A673 (cell line): ENCODE results near the gene RGS7. TPM values are rescaled to one million over a fixed set of nuclear protein-coding genes. Genes with fewer than 3 reads are reported as not detected.
"Not testable (repeated sequence)": the region's sequence is repeated elsewhere in the genome, so short reads cannot be mapped to it uniquely, and the experiment has no call there.

Experiments used
- BruUV-seq: library from RNA; stranded (reverse); fragments of 400-500 nt; replicated peaks from 2 replicates; lab custom pipeline; 2021; lab: Mats Ljungman, UMichigan
- CTCF ChIA-PET: fragments of 300-600 bp; sonication (Branson Sonifier 250); formaldehyde crosslinking; loops from one replicate; lab custom pipeline; 2022; ENCODE audit warnings: antibody characterized with exemption; lab: Charles Lee
- POLR2A ChIA-PET: fragments of 300-600 bp; sonication (Branson Sonifier 250); formaldehyde crosslinking; loops from one replicate; lab custom pipeline; 2022; ENCODE audit warnings: antibody characterized with exemption; ENCODE audit not compliant: low non-redundant PET; lab: Charles Lee
- DNase-seq: peaks from one replicate; pipeline ENCODE4 v3.0.0-alpha.2; 2015; ENCODE audit warnings: low spot score
- H3K27ac ChIP-seq: fragments of 200-600 bp; sonication (generic); 2 replicates; pipeline ENCODE4 v1.5.1; 2016; ENCODE audit warnings: mixed run types, low read depth, mild to moderate bottlenecking, mixed read lengths, antibody characterized with exemption, low read length; ENCODE audit not compliant: poor library complexity, severe bottlenecking
- H3K27me3 ChIP-seq: fragments of 200-600 bp; sonication (generic); replicated peaks from 2 replicates; pipeline ENCODE4 v1.6.1; 2017; ENCODE audit warnings: mixed run types, low read depth, mild to moderate bottlenecking, mixed read lengths, antibody characterized with exemption, low read length; ENCODE audit not compliant: insufficient read depth, poor library complexity
- H3K36me3 ChIP-seq: fragments of 200-600 bp; sonication (generic); 2 replicates; pipeline ENCODE4 v1.6.1; 2016; ENCODE audit warnings: mixed run types, mild to moderate bottlenecking, mixed read lengths, antibody characterized with exemption, low read length; ENCODE audit not compliant: insufficient read depth, poor library complexity, severe bottlenecking
- H3K4me1 ChIP-seq: fragments of 200-600 bp; sonication (generic); 2 replicates; pipeline ENCODE4 v1.6.1; 2017; ENCODE audit warnings: mixed run types, mild to moderate bottlenecking, mixed read lengths, antibody characterized with exemption, low read length; ENCODE audit not compliant: insufficient read depth, poor library complexity, severe bottlenecking
- H3K4me3 ChIP-seq: fragments of 200-600 bp; sonication (generic); 2 replicates; pipeline ENCODE4 v1.5.1; 2016; ENCODE audit warnings: low read depth, mixed run types, mild to moderate bottlenecking, mixed read lengths, low read length; ENCODE audit not compliant: poor library complexity, severe bottlenecking
- H3K9me3 ChIP-seq: fragments of 200-600 bp; sonication (generic); 2 replicates; pipeline ENCODE4 v1.6.1; 2016; ENCODE audit warnings: mixed run types, low read depth, mild to moderate bottlenecking, mixed read lengths, antibody characterized with exemption, low read length; ENCODE audit not compliant: poor library complexity, severe bottlenecking
- CTCF ChIP-seq: fragments of 300-800, 200-600 bp; sonication (generic); conservative IDR thresholded peaks from 2 replicates; pipeline ENCODE4 v1.5.1; 2017; ENCODE audit warnings: low read depth, mild to moderate bottlenecking, antibody characterized with exemption, low read length, moderate library complexity, mixed read lengths
- EZH2 ChIP-seq: fragments of 200-600 bp; sonication (generic); IDR thresholded peaks from 2 replicates; pipeline ENCODE4 v1.6.1; 2017; ENCODE audit warnings: borderline replicate concordance, low read depth, mild to moderate bottlenecking, mixed read lengths, antibody characterized with exemption, low read length; ENCODE audit not compliant: poor library complexity, severe bottlenecking
- intact Hi-C: fragments of 100-400 bp; cut with micrococcal nuclease; formaldehyde crosslinking; loops from one replicate; pipeline ENCODE4 v1.10.0; 2022; ENCODE audit not compliant: unreplicated experiment
- total RNA-seq: library from RNA; stranded (reverse); gene quantifications from 2 replicates; pipeline ENCODE4 v1.2.3, GENCODE V29; 2021

Gene RGS7
- total RNA-seq, 1 experiment from 2014 or later, result not detected

- Histone ChIP-seq H3K9me3 (no peaks in the 10 kb centered on the region), H3K27ac (no peak overlapping the region), H3K27me3 (no peaks in the 10 kb centered on the region), H3K36me3 (no peaks in the 10 kb centered on the region), H3K4me1 (no peaks in the 10 kb centered on the region), H3K4me3 (no peak overlapping the region)
- POLR2A ChIA-PET, result no interaction called here
- intact Hi-C loops, result no loop called here
- no TSS peak for BruUV-seq
- CTCF ChIA-PET, result no interaction called here
- TF ChIP-seq EZH2 (no peak), CTCF (no peak)
- DNase-seq, result no peak
Observed at GRCh38 chr1:241228339-241228738, 128.7 kb downstream of the RGS7 start.

GRCh38 chr1:241225741-241226140 lies 131.3 kb downstream of the RGS7 start:
- intact Hi-C loops, result no loop called here
- BruUV-seq, result no TSS peak
- ChIA-PET CTCF (no interaction called here), POLR2A (no interaction called here)
- Histone ChIP-seq H3K9me3 (no peaks in the 10 kb centered on the region), H3K4me1 (no peaks in the 10 kb centered on the region), H3K4me3 (no peak overlapping the region), H3K27me3 (no peaks in the 10 kb centered on the region), H3K27ac (no peak overlapping the region), H3K36me3 (no peaks in the 10 kb centered on the region)
- TF ChIP-seq EZH2 (no peak), CTCF (no peak)
- no peak for DNase-seq

- intact Hi-C loops, CTCF ChIA-PET, DNase-seq, H3K4me3 ChIP-seq, H3K36me3 ChIP-seq, H3K27me3 ChIP-seq, H3K4me1 ChIP-seq, H3K9me3 ChIP-seq, POLR2A ChIA-PET, H3K27ac ChIP-seq, BruUV-seq: not testable (repeated sequence)
Observed at GRCh38 chr1:241224189-241224588, 132.8 kb downstream of the RGS7 start.

- CTCF ChIA-PET, H3K4me3 ChIP-seq, H3K36me3 ChIP-seq, POLR2A ChIA-PET, intact Hi-C loops, DNase-seq, H3K27me3 ChIP-seq, H3K27ac ChIP-seq, BruUV-seq, H3K4me1 ChIP-seq, H3K9me3 ChIP-seq: not testable (repeated sequence)
Observed at GRCh38 chr1:241222813-241223212, 134.2 kb downstream of the RGS7 start.
